B cell (primary cell): ENCODE results near the gene PHPT1. TPM values are rescaled to one million over a fixed set of nuclear protein-coding genes. Genes with fewer than 3 reads are reported as not detected.
"Not testable (repeated sequence)": the region's sequence is repeated elsewhere in the genome, so short reads cannot be mapped to it uniquely, and the experiment has no call there.

Experiments
- ATAC-seq: fragments of 200-7000 bp; cut with Tn5 transposase; one replicate; pipeline ENCODE4 v1.10.0; 2021; ENCODE audit warnings: low read depth, mild to moderate bottlenecking, moderate number of reproducible peaks, moderate library complexity
- CTCF ChIA-PET: fragments of 350-600 bp; sonication (Branson Sonifier 250); formaldehyde crosslinking; loops from one replicate; lab custom pipeline; 2021; ENCODE audit warnings: antibody characterized with exemption, inconsistent platforms; lab: Charles Lee
- POLR2A ChIA-PET: fragments of 350-600 bp; sonication (Branson Sonifier 250); formaldehyde crosslinking; loops from one replicate; lab custom pipeline; 2021; ENCODE audit warnings: antibody characterized with exemption; lab: Charles Lee
- DNase-seq: peaks from one replicate; pipeline ENCODE4 v3.0.0; 2013
- H2AFZ ChIP-seq: 2 replicates; pipeline ENCODE4 v1.6.1; 2012; ENCODE audit warnings: mild to moderate bottlenecking, low read depth, low read length; ENCODE audit not compliant: insufficient read depth, poor library complexity, severe bottlenecking
- H3K27ac ChIP-seq, 2 donors: 1 replicate in 1 of 2; 2 replicates in 1 of 2; pipeline ENCODE4 v1.5.1; 2012 to 2013; ENCODE audit warnings: low read length in 2 of 2, mild to moderate bottlenecking in 2 of 2, moderate library complexity in 1 of 2
- H3K27me3 ChIP-seq, 4 experiments: fragments of 200-600 bp in 1 of 4; sonication (generic) in 1 of 4; replicated peaks in 1 of 4; 1 replicate in 2 of 4; 2 replicates in 2 of 4; pipeline versions ENCODE4 v1.6.1 to v1.7.0; 2013 to 2016; ENCODE audit warnings: low read length in 3 of 4, mild to moderate bottlenecking in 2 of 4, mixed read lengths in 1 of 4, moderate library complexity in 1 of 4; ENCODE audit not compliant: insufficient read depth in 4 of 4, control insufficient read depth in 3 of 4; ENCODE audit errors: control extremely low read depth in 1 of 4
- H3K36me3 ChIP-seq, 2 experiments: replicated peaks in 1 of 2; 1 replicate in 1 of 2; 2 replicates in 1 of 2; pipeline versions ENCODE4 v1.6.1 to v1.7.1; 2013; ENCODE audit warnings: low read length in 1 of 2; ENCODE audit not compliant: insufficient read depth in 2 of 2, control insufficient read depth in 1 of 2; ENCODE audit errors: control extremely low read depth in 1 of 2, extremely low read depth in 1 of 2
- H3K4me1 ChIP-seq, 2 donors: fragments of 200-600 bp in 1 of 2; sonication (generic) in 1 of 2; 1 replicate in 1 of 2; 2 replicates in 1 of 2; pipeline versions ENCODE4 v1.5.1 to v1.6.1; 2013 to 2017; ENCODE audit warnings: low read length in 2 of 2; ENCODE audit not compliant: control insufficient read depth in 2 of 2, insufficient read depth in 2 of 2
- H3K4me2 ChIP-seq: replicated peaks from 2 replicates; pipeline ENCODE3; 2012; ENCODE audit warnings: mild to moderate bottlenecking, low read depth, low read length; ENCODE audit not compliant: poor library complexity, severe bottlenecking
- H3K4me3 ChIP-seq, 5 experiments: fragments of 200-600 bp in 1 of 5; sonication (generic) in 1 of 5; 1 replicate in 3 of 5; 2 replicates in 2 of 5; pipeline versions ENCODE4 v1.5.1 to v1.7.0; 2011 to 2016; ENCODE audit warnings: low read length in 4 of 5, mild to moderate bottlenecking in 4 of 5, low read depth in 2 of 5, control low read depth in 1 of 5, moderate library complexity in 1 of 5; ENCODE audit not compliant: insufficient read depth in 1 of 5; ENCODE audit errors: control extremely low read depth in 1 of 5, extremely low read depth in 1 of 5
- H3K79me2 ChIP-seq: fragments of 200-600 bp; sonication (generic); one replicate; pipeline ENCODE4 v1.6.0; 2016; ENCODE audit warnings: low read length; ENCODE audit not compliant: control insufficient read depth, insufficient read depth
- H3K9ac ChIP-seq: fragments of 200-600 bp; sonication (generic); 2 replicates; pipeline ENCODE4 v1.6.1; 2017; ENCODE audit warnings: mild to moderate bottlenecking, low read length, moderate library complexity
- H3K9me3 ChIP-seq, 3 donors: one replicate each; pipeline versions ENCODE4 v1.6.1 to v1.7.1; 2013; ENCODE audit warnings: low read length in 2 of 3; ENCODE audit not compliant: control insufficient read depth in 2 of 3, insufficient read depth in 1 of 3; ENCODE audit errors: control extremely low read depth in 1 of 3
- H4K20me1 ChIP-seq: 2 replicates; pipeline ENCODE4 v1.6.0; 2012; ENCODE audit warnings: mild to moderate bottlenecking, low read length; ENCODE audit not compliant: insufficient read depth, control insufficient read depth, poor library complexity, severe bottlenecking
- H3K27ac Mint-ChIP-seq: one replicate; pipeline ENCODE4 v1.8.0; 2021; ENCODE audit warnings: mixed read lengths
- H3K27me3 Mint-ChIP-seq: one replicate; pipeline ENCODE4 v1.8.0; 2021; ENCODE audit warnings: mixed read lengths
- H3K4me1 Mint-ChIP-seq: one replicate; pipeline ENCODE4 v1.8.0; 2021; ENCODE audit warnings: mixed read lengths
- H3K4me3 Mint-ChIP-seq: one replicate; pipeline ENCODE4 v1.8.0; 2021; ENCODE audit warnings: mixed read lengths
- H3K9me3 Mint-ChIP-seq: one replicate; pipeline ENCODE4 v1.8.0; 2022; ENCODE audit warnings: mixed read lengths; ENCODE audit not compliant: insufficient read depth
- EZH2 ChIP-seq: IDR thresholded peaks from 2 replicates; pipeline ENCODE4 v1.6.1; 2012; ENCODE audit warnings: borderline replicate concordance, low read depth, mild to moderate bottlenecking, moderate library complexity, low read length; ENCODE audit not compliant: insufficient read depth, poor library complexity, severe bottlenecking
- WGBS: methylation state at CpG from one replicate; pipeline ENCODE4 v1.1.5; 2013; ENCODE audit warnings: missing lambda C conversion rate; ENCODE audit not compliant: insufficient coverage; 5-methylcytosine and 5-hydroxymethylcytosine counted together
- intact Hi-C: fragments of 100-400 bp; cut with micrococcal nuclease; formaldehyde crosslinking; loops from one replicate; pipeline ENCODE4 v1.10.0; 2022
- polyA plus RNA-seq: library from polyadenylated mRNA; depleted of rRNA; stranded (reverse); fragments of >200 nt; gene quantifications from 2 replicates; pipeline ENCODE4 v1.2.3, GENCODE V29; 2012
- total RNA-seq, 2 donors: library from RNA; stranded (reverse); fragments of 120-200 nt in 1 of 2; gene quantifications; 1 replicate in 1 of 2; 2 replicates in 1 of 2; pipeline versions ENCODE4 v1.2.3 to v1.2.4, GENCODE V29; 2013 to 2022
- TF ChIP-seq, protein P1 (sequence below): fragments of 200-600 bp; IDR thresholded peaks from one replicate; pipeline ENCODE4 v1.8.0; 2022; ENCODE audit warnings: antibody characterized with exemption, mild to moderate bottlenecking

The PHPT1 gene
- total and polyA plus RNA-seq, 2 donors (not counting 1 experiment from before 2014, with no cell fraction given): 36.5 to 37.2 TPM

DNA sequence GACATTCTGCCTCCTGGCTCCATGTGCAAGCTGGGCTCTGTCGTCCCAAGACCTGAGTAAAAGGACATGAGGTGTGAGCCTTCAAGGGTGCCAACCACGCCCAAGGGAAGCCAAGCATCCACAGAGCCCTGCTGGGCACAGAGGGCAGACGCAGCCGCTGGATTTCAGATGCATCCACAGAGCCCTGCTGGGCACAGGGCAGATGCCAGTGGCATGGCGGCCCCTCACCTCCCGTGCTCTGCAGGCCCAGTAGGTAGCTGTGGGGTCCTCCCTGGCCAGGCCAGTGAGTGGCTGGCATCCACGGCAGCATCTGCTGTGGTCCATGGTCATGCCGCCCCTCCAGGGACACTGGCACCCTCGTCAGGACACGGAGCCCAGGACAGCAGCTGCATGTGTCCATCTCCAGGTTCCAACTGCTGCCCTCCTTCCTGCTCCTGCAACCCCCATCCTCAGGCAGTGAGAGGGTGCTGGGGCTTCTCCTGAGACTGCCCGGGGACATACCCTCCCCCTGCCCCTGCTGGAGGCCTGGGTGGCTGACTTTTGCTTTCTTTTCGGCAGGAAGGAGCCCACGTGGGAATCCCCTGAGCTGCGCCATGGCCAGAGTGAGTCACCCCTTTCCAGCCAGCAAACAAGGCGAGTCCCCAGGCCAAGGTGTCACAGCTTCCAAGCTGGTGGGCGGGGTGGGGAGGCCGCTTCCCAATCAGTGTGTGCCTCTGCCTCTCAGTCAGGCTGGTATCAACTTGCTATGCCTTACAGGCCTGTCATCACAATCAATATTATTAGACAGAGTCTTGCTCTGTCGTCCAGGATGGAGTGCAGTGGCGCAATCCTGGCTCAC, 33.1 kb downstream of the PHPT1 start:
- H3K4me1 ChIP-seq: peaks cover 26 to 34% of the 10 kb centered on the region in 2 donors
- peak overlapping the region; percentile 78 for H2AFZ ChIP-seq
- Mint-ChIP-seq H3K9me3 (no peaks in the 10 kb centered on the region), H3K4me1 (peaks cover 23% of the 10 kb centered on the region), H3K4me3 (peak overlapping the region; percentile 84), H3K27me3 (no peaks in the 10 kb centered on the region), H3K27ac (peak overlapping the region; percentile 85)
- peak overlapping the region; percentile 66 for H3K9ac ChIP-seq
- peak overlapping the region in 4 of 5 experiments; percentile 44 to 60 (median 56) for H3K4me3 ChIP-seq
- H3K9me3 ChIP-seq: no peaks in the 10 kb centered on the region
- H3K27me3 ChIP-seq: no peaks in the 10 kb centered on the region
- no peaks in the 10 kb centered on the region for H3K36me3 ChIP-seq
- ChIA-PET CTCF (interaction anchor here (0.7 to 1.7 kb wide), 5 partner anchors 16 to 182 kb away, joined by 3 to 11 read pairs (median 3); partner anchors contain the start of genes AJM1 and FBXW5), POLR2A (interaction anchor here (0.6 to 1.1 kb wide), 4 partner anchors 15 to 85 kb away, joined by 4 to 11 read pairs (median 6); no protein-coding TSS in a partner anchor)
- peak overlapping the region; percentile 87 for H3K4me2 ChIP-seq
- intact Hi-C loops: loop anchor here (1.0 to 10.0 kb wide), 5 partner anchors 16 to 322 kb away; partner anchors contain the start of genes EDF1, FBXW5, NDOR1 and PHPT1
- peak; percentile 23 for ATAC-seq
- peaks cover 8% of the 10 kb centered on the region for H4K20me1 ChIP-seq
- TF ChIP-seq, protein P1, sequence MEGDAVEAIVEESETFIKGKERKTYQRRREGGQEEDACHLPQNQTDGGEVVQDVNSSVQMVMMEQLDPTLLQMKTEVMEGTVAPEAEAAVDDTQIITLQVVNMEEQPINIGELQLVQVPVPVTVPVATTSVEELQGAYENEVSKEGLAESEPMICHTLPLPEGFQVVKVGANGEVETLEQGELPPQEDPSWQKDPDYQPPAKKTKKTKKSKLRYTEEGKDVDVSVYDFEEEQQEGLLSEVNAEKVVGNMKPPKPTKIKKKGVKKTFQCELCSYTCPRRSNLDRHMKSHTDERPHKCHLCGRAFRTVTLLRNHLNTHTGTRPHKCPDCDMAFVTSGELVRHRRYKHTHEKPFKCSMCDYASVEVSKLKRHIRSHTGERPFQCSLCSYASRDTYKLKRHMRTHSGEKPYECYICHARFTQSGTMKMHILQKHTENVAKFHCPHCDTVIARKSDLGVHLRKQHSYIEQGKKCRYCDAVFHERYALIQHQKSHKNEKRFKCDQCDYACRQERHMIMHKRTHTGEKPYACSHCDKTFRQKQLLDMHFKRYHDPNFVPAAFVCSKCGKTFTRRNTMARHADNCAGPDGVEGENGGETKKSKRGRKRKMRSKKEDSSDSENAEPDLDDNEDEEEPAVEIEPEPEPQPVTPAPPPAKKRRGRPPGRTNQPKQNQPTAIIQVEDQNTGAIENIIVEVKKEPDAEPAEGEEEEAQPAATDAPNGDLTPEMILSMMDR: no peak
- no peak for TF ChIP-seq EZH2
- peak; percentile 82 for DNase-seq
- H3K27ac ChIP-seq: peak overlapping the region; percentile 72 to 75
- peaks cover 30% of the 10 kb centered on the region for H3K79me2 ChIP-seq
- 38% methylated on average over 18 of the region's 19 CpGs for WGBS

DNA sequence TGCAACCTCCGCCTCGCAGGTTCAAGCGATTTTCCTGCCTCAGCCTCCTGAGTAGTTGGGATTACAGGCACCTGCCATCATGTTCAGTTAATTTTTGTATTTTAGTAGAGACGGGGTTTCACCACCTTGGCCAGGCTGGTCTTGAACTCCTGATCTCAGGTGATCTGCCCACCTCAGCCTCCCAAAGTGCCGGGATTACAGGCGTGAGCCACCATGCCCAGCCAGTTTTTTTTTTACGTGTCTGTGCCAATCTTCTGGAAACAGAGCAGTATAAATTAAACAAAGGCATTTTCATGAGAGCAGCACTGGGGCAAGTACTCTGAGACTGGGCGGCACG, 33.7 kb downstream of the PHPT1 start:
- intact Hi-C loops: loop anchor here (1.0 to 10.0 kb wide), 5 partner anchors 17 to 322 kb away; partner anchors contain the start of genes EDF1, FBXW5, NDOR1 and PHPT1
- peak overlapping the region; percentile 87 for H3K4me2 ChIP-seq
- H2AFZ ChIP-seq: peak overlapping the region; percentile 78
- H3K27ac Mint-ChIP-seq: peak overlapping the region; percentile 85
- H3K4me3 Mint-ChIP-seq: peak overlapping the region; percentile 84
- H3K4me1 Mint-ChIP-seq: peaks cover 27% of the 10 kb centered on the region
- not testable (repeated sequence) for H3K27me3 Mint-ChIP-seq, H3K27me3 ChIP-seq, H3K9me3 Mint-ChIP-seq, H3K36me3 ChIP-seq, ATAC-seq, H3K9me3 ChIP-seq, DNase-seq
- H3K4me3 ChIP-seq: peak overlapping the region in 1 of 5 experiments; percentile 56
- H3K27ac ChIP-seq: peak overlapping the region; percentile 72 to 75
- peak overlapping the region; percentile 66 for H3K9ac ChIP-seq
- peaks cover 36% of the 10 kb centered on the region for H3K79me2 ChIP-seq
- peaks cover 14% of the 10 kb centered on the region for H4K20me1 ChIP-seq
- H3K4me1 ChIP-seq: peaks cover 28 to 36% of the 10 kb centered on the region in 2 donors
- ChIA-PET POLR2A (interaction anchor here (0.7 kb wide), 1 partner anchor 520 kb away, joined by 5 read pairs; no protein-coding TSS in a partner anchor), CTCF (interaction anchor here (0.8 to 1.7 kb wide), 3 partner anchors 39 to 181 kb away, joined by 3 to 11 read pairs (median 3); partner anchors contain the start of genes AJM1 and FBXW5)
- 89% methylated on average over 8 of the region's 9 CpGs for WGBS

DNA sequence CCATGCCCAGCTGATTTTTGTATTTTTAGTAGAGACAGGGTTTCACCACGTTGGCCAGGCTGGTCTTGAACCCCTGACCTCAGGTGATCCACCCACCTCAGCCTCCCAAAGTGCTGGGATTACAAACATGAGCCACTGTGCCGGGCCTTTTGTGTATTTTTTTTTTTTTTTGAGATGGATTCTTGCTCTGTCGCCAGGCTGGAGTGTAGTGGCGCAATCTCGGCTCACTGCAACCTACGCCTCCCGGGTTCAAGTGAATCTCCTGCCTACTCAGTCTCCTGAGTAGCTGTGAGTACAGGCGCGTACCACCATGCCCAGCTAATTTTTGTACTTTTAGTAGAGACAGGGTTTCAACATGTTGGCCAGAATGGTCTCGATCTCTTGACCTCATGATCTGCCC, 34.5 kb downstream of the PHPT1 start:
- H3K27me3 Mint-ChIP-seq, H3K4me3 ChIP-seq, H3K27me3 ChIP-seq, ATAC-seq, H3K9ac ChIP-seq, DNase-seq, H3K36me3 ChIP-seq, H3K27ac ChIP-seq, H3K9me3 ChIP-seq, CTCF ChIA-PET, H3K9me3 Mint-ChIP-seq, H2AFZ ChIP-seq, H3K4me2 ChIP-seq: not testable (repeated sequence)
- intact Hi-C loops: loop anchor here (10.0 kb wide), 1 partner anchor 321 kb away; the partner anchor contains the start of genes NDOR1, TMEM203 and TPRN
- WGBS: 98% methylated on average over 9 of the region's 10 CpGs
- Histone ChIP-seq H3K79me2 (peaks cover 43% of the 10 kb centered on the region), H4K20me1 (peaks cover 21% of the 10 kb centered on the region), H3K4me1 (peaks cover 28 to 36% of the 10 kb centered on the region in 2 donors)
- Mint-ChIP-seq H3K4me3 (peak overlapping the region; percentile 84), H3K4me1 (peaks cover 34% of the 10 kb centered on the region), H3K27ac (peak overlapping the region; percentile 85)
- POLR2A ChIA-PET: interaction anchor here (0.7 to 4.7 kb wide), 3 partner anchors 18 to 520 kb away, joined by 4 to 23 read pairs (median 5); partner anchors contain the start of gene EDF1
